Stomach (tissue), 9 donors: ENCODE data around the gene DGKD. TPM values are rescaled to one million over a fixed set of nuclear protein-coding genes. Genes with fewer than 3 reads are reported as not detected.
"Not testable (repeated sequence)": the region's sequence is repeated elsewhere in the genome, so short reads cannot be mapped to it uniquely, and the experiment has no call there.

Experiments
- DNase-seq, 2 donors: peaks; one replicate each; pipeline versions ENCODE4 v3.0.0 to v3.0.0-alpha.2; 2013 to 2019
- H3K27ac ChIP-seq, 5 donors: fragments of 200-600 bp in 4 of 5; sonication (generic) in 4 of 5; one replicate each; pipeline ENCODE4 v1.5.1; 2013 to 2019; ENCODE audit warnings: mild to moderate bottlenecking in 1 of 5, moderate library complexity in 1 of 5
- H3K27me3 ChIP-seq, 3 donors: fragments of 200-600 bp; sonication (generic); one replicate each; pipeline ENCODE4 v1.5.1; 2017 to 2019; ENCODE audit warnings: mixed run types in 1 of 3
- H3K36me3 ChIP-seq, 4 donors: fragments of 200-600 bp; sonication (generic); 1 replicate in 3 of 4; 2 replicates in 1 of 4; pipeline ENCODE4 v1.5.1; 2016 to 2019
- H3K4me1 ChIP-seq, 4 donors: fragments of 200-600 bp; sonication (generic); one replicate each; pipeline ENCODE4 v1.5.1; 2016 to 2019
- H3K4me3 ChIP-seq, 4 donors: fragments of 200-600 bp; sonication (generic) in 3 of 4; one replicate each; pipeline ENCODE4 v1.5.1; 2016 to 2019; ENCODE audit warnings: mild to moderate bottlenecking in 1 of 4
- H3K9me3 ChIP-seq, 4 donors: fragments of 200-600 bp; sonication (generic); one replicate each; pipeline ENCODE4 v1.5.1; 2016 to 2019
- CTCF ChIP-seq, 7 experiments: fragments of 450-650 bp in 4 of 7; fragments of 200-600 bp in 3 of 7; sonication (generic) in 3 of 7; IDR thresholded peaks; one replicate each; pipeline ENCODE4 v1.5.1; 2016 to 2019; ENCODE audit warnings: antibody characterized with exemption in 7 of 7, control low read depth in 2 of 7, mild to moderate bottlenecking in 1 of 7
- EP300 ChIP-seq: sonication (generic); formaldehyde crosslinking; IDR thresholded peaks from one replicate; pipeline ENCODE4 v1.6.1; 2017; ENCODE audit warnings: antibody characterized with exemption
- POLR2A ChIP-seq, 4 donors: fragments of 450-650 bp; IDR thresholded peaks; one replicate each; pipeline ENCODE4 v1.6.1; 2016; ENCODE audit warnings: antibody characterized with exemption in 4 of 4, control low read depth in 2 of 4, mild to moderate bottlenecking in 1 of 4, moderate library complexity in 1 of 4
- POLR2AphosphoS5 ChIP-seq, 3 donors: sonication (generic); formaldehyde crosslinking; IDR thresholded peaks; one replicate each; pipeline ENCODE4 v1.6.1; 2016; ENCODE audit warnings: antibody characterized with exemption in 3 of 3
- WGBS, 5 donors: extraction: QIAGEN DNeasy Blood & Tissue Kit in 3 of 5; methylation state at CpG; one replicate each; pipeline versions ENCODE4 v1.1.5 to v1.1.7; 2013 to 2018; 5-methylcytosine and 5-hydroxymethylcytosine counted together
- intact Hi-C: fragments of 100-400 bp; cut with DNase I; formaldehyde crosslinking; loops from one replicate; pipeline ENCODE4 v1.15.1; 2023; ENCODE audit warnings: low total_unique reads
- polyA plus RNA-seq, 3 donors: library from polyadenylated mRNA; stranded (reverse); fragments of 200-250 nt; gene quantifications; one replicate each; pipeline ENCODE4 v1.2.3, GENCODE V29; 2013
- total RNA-seq, 5 donors: library from RNA; depleted of rRNA; stranded (reverse); fragments of >200 nt; gene quantifications; one replicate each; pipeline versions ENCODE4 v1.1.0 to v1.2.3, GENCODE V29; 2014 to 2016
- donor health status: healthy with polysubstance abuse.
- donor health status: Bipolar disorder and iron deficiency.
- donor health status: healthy.

DGKD gene
- total and polyA plus RNA-seq, 8 donors: 21.9 to 471 (median 202) TPM

GRCh38 chr2:233334915-233335314 is 19.4 kb upstream of the DGKD start:
- TF ChIP-seq POLR2AphosphoS5 (IDR thresholded peaks at IDR 0.05): no peak
- Histone ChIP-seq H3K36me3 (no peaks in the 10 kb centered on the region), H3K9me3 (no peaks in the 10 kb centered on the region), H3K27ac (no peak overlapping the region), H3K4me3 (no peak overlapping the region), H3K27me3 (no peaks in the 10 kb centered on the region), H3K4me1 (peaks cover 0 to 46% (median 4%) of the 10 kb centered on the region in 4 donors)
- WGBS, 5 donors: 89 to 97% (median 94%) methylated on average over 4 to 11 of the region's 11 CpGs
- intact Hi-C loops: no loop called here
- no peak for DNase-seq

- H3K27ac ChIP-seq, H3K36me3 ChIP-seq, intact Hi-C loops, DNase-seq, H3K27me3 ChIP-seq, H3K9me3 ChIP-seq, H3K4me3 ChIP-seq: not testable (repeated sequence)
- WGBS, 5 donors: 91 to 98% (median 94%) methylated on average over 13 of the region's 13 CpGs
- H3K4me1 ChIP-seq: peaks cover 0 to 40% (median 5%) of the 10 kb centered on the region in 4 donors
Observed at GRCh38 chr2:233336091-233336490, 18.2 kb upstream of the DGKD start.

- no peak for DNase-seq
- intact Hi-C loops: no loop called here
- Histone ChIP-seq H3K9me3 (no peaks in the 10 kb centered on the region), H3K27me3 (no peaks in the 10 kb centered on the region), H3K4me3 (no peak overlapping the region), H3K36me3 (no peaks in the 10 kb centered on the region), H3K27ac (no peak overlapping the region), H3K4me1 (peaks cover 0 to 37% (median 5%) of the 10 kb centered on the region in 4 donors)
- WGBS, 5 donors: 71 to 90% (median 76%) methylated on average over 3 to 5 of the region's 5 CpGs
- no peak for TF ChIP-seq EP300
- TF ChIP-seq POLR2A (IDR thresholded peaks at IDR 0.05): no peak
- TF ChIP-seq CTCF (IDR thresholded peaks at IDR 0.05): no peak
- no peak for TF ChIP-seq POLR2AphosphoS5 (IDR thresholded peaks at IDR 0.05)
Observed at GRCh38 chr2:233336541-233336940, 17.8 kb upstream of the DGKD start.

GRCh38 chr2:233338046-233338445 is 16.2 kb upstream of the DGKD start:
- intact Hi-C loops: no loop called here
- no peaks in the 10 kb centered on the region for H3K9me3 ChIP-seq
- WGBS, 5 donors: 76 to 89% (median 83%) methylated on average over 5 of the region's 5 CpGs
- H3K4me3 ChIP-seq: no peak overlapping the region
- no peak overlapping the region for H3K27ac ChIP-seq
- H3K36me3 ChIP-seq: no peaks in the 10 kb centered on the region
- no peak for DNase-seq
- no peaks in the 10 kb centered on the region for H3K27me3 ChIP-seq
- H3K4me1 ChIP-seq: peaks cover 0 to 24% (median 5%) of the 10 kb centered on the region in 4 donors
- no peak for TF ChIP-seq POLR2A (IDR thresholded peaks at IDR 0.05)
- no peak for TF ChIP-seq POLR2AphosphoS5 (IDR thresholded peaks at IDR 0.05)
- no peak for TF ChIP-seq EP300
- TF ChIP-seq CTCF (IDR thresholded peaks at IDR 0.05): no peak

- no peak for DNase-seq
- no peak overlapping the region for H3K27ac ChIP-seq
- peaks cover 0 to 15% (median 5%) of the 10 kb centered on the region in 4 donors for H3K4me1 ChIP-seq
- H3K4me3 ChIP-seq: no peak overlapping the region
- no peaks in the 10 kb centered on the region for H3K36me3 ChIP-seq
- no peaks in the 10 kb centered on the region for H3K9me3 ChIP-seq
- 72 to 85% (median 79%) methylated on average over 3 of the region's 3 CpGs for WGBS, 5 donors
- no peak for TF ChIP-seq POLR2A (IDR thresholded peaks at IDR 0.05)
- TF ChIP-seq POLR2AphosphoS5 (IDR thresholded peaks at IDR 0.05): no peak
- no peak for TF ChIP-seq CTCF (IDR thresholded peaks at IDR 0.05)
- TF ChIP-seq EP300: no peak
- H3K27me3 ChIP-seq: no peaks in the 10 kb centered on the region
- intact Hi-C loops: no loop called here
Observed at GRCh38 chr2:233338812-233339368, 15.4 kb upstream of the DGKD start.
